GM12878 (cell line): ENCODE results near the gene DIS3L2. TPM values are rescaled to one million over a fixed set of nuclear protein-coding genes. Genes with fewer than 3 reads are reported as not detected.

ENCODE experiments used
- ATAC-seq: fragments of 200-7000 bp; cut with Tn5 transposase; 3 replicates; pipeline ENCODE4 v1.9.1; 2020; ENCODE audit warnings: mild to moderate bottlenecking, moderate library complexity
- BruUV-seq: library from RNA; stranded (reverse); fragments of 400-500 nt; replicated peaks from 2 replicates; lab custom pipeline; 2021; lab: Mats Ljungman, UMichigan
- CTCF ChIA-PET: fragments of 300-600 bp; sonication (Branson Sonifier 250); formaldehyde crosslinking; extraction: SDS; loops from one replicate; lab custom pipeline; 2021; ENCODE audit warnings: inconsistent platforms; lab: Yijun Ruan, JAX
- POLR2A ChIA-PET: fragments of 350-600 bp; formaldehyde crosslinking; extraction: SDS; loops from one replicate; lab custom pipeline; 2021; ENCODE audit warnings: inconsistent platforms; lab: Charles Lee
- RAD21 ChIA-PET: fragments of 300-600 bp; sonication (Branson Sonifier 250); formaldehyde crosslinking; loops from one replicate; lab custom pipeline; 2023; ENCODE audit warnings: antibody characterized with exemption; ENCODE audit not compliant: unreplicated experiment; lab: Charles Lee
- SMC1A ChIA-PET: fragments of 300-600 bp; sonication (Branson Sonifier 250); formaldehyde crosslinking; loops from one replicate; lab custom pipeline; 2023; ENCODE audit not compliant: unreplicated experiment, uncharacterized antibody; lab: Charles Lee
- DNase-seq: peaks from one replicate; pipeline ENCODE4 v3.0.0-alpha.2; 2011; ENCODE audit warnings: low read depth, low spot score
- FAIRE-seq: peaks from 3 replicates; lab custom pipeline; 2011; peaks lifted over from hg19 to GRCh38; lab: Jason Lieb, UNC
- H2AFZ ChIP-seq: 2 replicates; pipeline ENCODE4 v1.6.0; 2011; ENCODE audit warnings: low read depth, low read length, control low read depth; ENCODE audit not compliant: control insufficient read depth
- H3K27ac ChIP-seq: 2 replicates; pipeline ENCODE4 v1.5.1; 2011; ENCODE audit warnings: control low read depth; ENCODE audit not compliant: control insufficient read depth, insufficient read depth
- H3K27me3 ChIP-seq, 2 experiments: replicated peaks in 1 of 2; 2 replicates each; pipeline versions ENCODE4 v1.6.0 to v1.6.1; 2011; ENCODE audit warnings: low read length in 1 of 2; ENCODE audit not compliant: control insufficient read depth in 2 of 2, insufficient read depth in 2 of 2
- H3K36me3 ChIP-seq, 2 experiments: 2 replicates each; pipeline ENCODE4 v1.5.1; 2011; ENCODE audit warnings: low read length in 1 of 2; ENCODE audit not compliant: control insufficient read depth in 2 of 2, insufficient read depth in 2 of 2
- H3K4me1 ChIP-seq: 2 replicates; pipeline ENCODE4 v1.6.1; 2011; ENCODE audit warnings: mild to moderate bottlenecking, low read length, moderate library complexity, mixed read lengths; ENCODE audit not compliant: control insufficient read depth, insufficient read depth
- H3K4me2 ChIP-seq: 2 replicates; pipeline ENCODE4 v1.6.0; 2011; ENCODE audit warnings: control low read depth; ENCODE audit not compliant: control insufficient read depth, insufficient read depth
- H3K4me3 ChIP-seq: fragments of 200-600 bp; sonication (generic); 2 replicates; pipeline ENCODE4 v1.5.1; 2016
- H3K79me2 ChIP-seq: 2 replicates; pipeline ENCODE4 v1.6.0; 2011; ENCODE audit warnings: low read length; ENCODE audit not compliant: control insufficient read depth, insufficient read depth
- H3K9ac ChIP-seq: 2 replicates; pipeline ENCODE4 v1.8.0; 2011; ENCODE audit warnings: low read length, control low read depth, mixed read lengths; ENCODE audit not compliant: control insufficient read depth, insufficient read depth
- H3K9me3 ChIP-seq: replicated peaks from 3 replicates; pipeline ENCODE4 v1.5.1; 2011; ENCODE audit warnings: mild to moderate bottlenecking, low read length; ENCODE audit not compliant: control insufficient read depth, insufficient read depth
- H4K20me1 ChIP-seq: 2 replicates; pipeline ENCODE4 v1.6.0; 2011; ENCODE audit not compliant: control insufficient read depth, insufficient read depth
- PRDM15 ChIP-seq: fragments of 450-650 bp; formaldehyde crosslinking; IDR thresholded peaks from 2 replicates; pipeline ENCODE4 v1.4.0; 2020; ENCODE audit warnings: mild to moderate bottlenecking, moderate library complexity
- STAT1 ChIP-seq: fragments of 450-650 bp; conservative IDR thresholded peaks from 2 replicates; pipeline ENCODE4 v1.6.1; 2014; ENCODE audit warnings: antibody characterized with exemption, mild to moderate bottlenecking
- WGBS: methylation state at CpG from one replicate; pipeline ENCODE4 v1.1.6; 2016; ENCODE audit warnings: low lambda C conversion rate; ENCODE audit not compliant: insufficient replicate concordance, insufficient coverage; ENCODE audit errors: missing lambda C conversion rate; 5-methylcytosine and 5-hydroxymethylcytosine counted together
- in situ Hi-C: fragments of 300-500 bp; cut with MboI; formaldehyde crosslinking; loops from 9 replicates; pipeline ENCODE4 v1.14.3; 2018; ENCODE audit warnings: mixed read lengths
- intact Hi-C: fragments of 100-400 bp; cut with micrococcal nuclease; formaldehyde crosslinking; loops from one replicate; pipeline ENCODE4 v1.14.2; 2022; ENCODE audit not compliant: unreplicated experiment
- polyA plus RNA-seq, 11 experiments: library from polyadenylated mRNA; depleted of rRNA in 4 of 11; unstranded in 6 of 11; stranded (reverse) in 5 of 11; fragments of >200 nt; fragmentation: Nextera tagmentation in 4 of 11; fragmentation: Illumina TruSeq in 1 of 11; extraction: Ambion mirVana in 4 of 11; extraction: Trizol in 1 of 11; gene quantifications; 1 replicate in 1 of 11; 2 replicates in 10 of 11; pipeline versions ENCODE4 v1.2.1 to v1.2.3, GENCODE V29; 2011 to 2016; ENCODE audit warnings: inconsistent platforms in 2 of 11, missing spikeins in 2 of 11, low read depth in 1 of 11
- total RNA-seq, 4 experiments: library from RNA; depleted of rRNA in 3 of 4; stranded (reverse); fragments of >200 nt in 3 of 4; fragmentation: Illumina TruSeq in 1 of 4; extraction: Trizol in 1 of 4; gene quantifications; 2 replicates each; pipeline versions ENCODE4 v1.2.1 to v1.2.3, GENCODE V29; 2013 to 2021

The DIS3L2 gene
- total and polyA plus RNA-seq, 10 of the 15 experiments (the other 5 are each of a cell fraction or from before 2014, with no cell fraction given): 3.5 to 27.1 (median 16.0) TPM

- Histone ChIP-seq H3K36me3 (no peaks in the 10 kb centered on the region), H3K4me1 (peaks cover 9% of the 10 kb centered on the region), H3K9ac (no peak overlapping the region), H2AFZ (no peak overlapping the region), H3K9me3 (no peaks in the 10 kb centered on the region; the same call in 2 of the 3 replicates), H3K4me2 (no peak overlapping the region), H4K20me1 (no peaks in the 10 kb centered on the region), H3K27me3 (no peaks in the 10 kb centered on the region), H3K4me3 (no peak overlapping the region), H3K79me2 (no peaks in the 10 kb centered on the region), H3K27ac (no peak overlapping the region)
- TF ChIP-seq STAT1 (no peak), PRDM15 (CRISPR knock-in tag) (no peak)
- POLR2A ChIA-PET: no interaction called here
- no TSS peak for BruUV-seq
- intact Hi-C loops (no loop called here), in situ Hi-C loops (no loop called here)
- DNase-seq: no peak
- SMC1A ChIA-PET: no interaction called here
- ATAC-seq: no peak
- 66% methylated on average over 8 of the region's 8 CpGs for WGBS
- no peak for FAIRE-seq
- CTCF ChIA-PET: no interaction called here
- RAD21 ChIA-PET: no interaction called here
Observed at GRCh38 chr2:232362174-232362900, 400.8 kb downstream of the DIS3L2 start.
